GM21529 (cell line): ENCODE data around the gene OR56A1.
"Not testable (repeated sequence)": the region's sequence is repeated elsewhere in the genome, so short reads cannot be mapped to it uniquely, and the experiment has no call there.

Experiments used
- ATAC-seq: cut with Tn5 transposase; IDR thresholded peaks from one replicate; pipeline ENCODE4 v1.9.1; 2021; ENCODE audit not compliant: unreplicated experiment

The OR56A1 gene, protein sequence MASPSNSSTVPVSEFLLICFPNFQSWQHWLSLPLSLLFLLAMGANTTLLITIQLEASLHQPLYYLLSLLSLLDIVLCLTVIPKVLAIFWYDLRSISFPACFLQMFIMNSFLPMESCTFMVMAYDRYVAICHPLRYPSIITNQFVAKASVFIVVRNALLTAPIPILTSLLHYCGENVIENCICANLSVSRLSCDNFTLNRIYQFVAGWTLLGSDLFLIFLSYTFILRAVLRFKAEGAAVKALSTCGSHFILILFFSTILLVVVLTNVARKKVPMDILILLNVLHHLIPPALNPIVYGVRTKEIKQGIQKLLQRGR

DNA sequence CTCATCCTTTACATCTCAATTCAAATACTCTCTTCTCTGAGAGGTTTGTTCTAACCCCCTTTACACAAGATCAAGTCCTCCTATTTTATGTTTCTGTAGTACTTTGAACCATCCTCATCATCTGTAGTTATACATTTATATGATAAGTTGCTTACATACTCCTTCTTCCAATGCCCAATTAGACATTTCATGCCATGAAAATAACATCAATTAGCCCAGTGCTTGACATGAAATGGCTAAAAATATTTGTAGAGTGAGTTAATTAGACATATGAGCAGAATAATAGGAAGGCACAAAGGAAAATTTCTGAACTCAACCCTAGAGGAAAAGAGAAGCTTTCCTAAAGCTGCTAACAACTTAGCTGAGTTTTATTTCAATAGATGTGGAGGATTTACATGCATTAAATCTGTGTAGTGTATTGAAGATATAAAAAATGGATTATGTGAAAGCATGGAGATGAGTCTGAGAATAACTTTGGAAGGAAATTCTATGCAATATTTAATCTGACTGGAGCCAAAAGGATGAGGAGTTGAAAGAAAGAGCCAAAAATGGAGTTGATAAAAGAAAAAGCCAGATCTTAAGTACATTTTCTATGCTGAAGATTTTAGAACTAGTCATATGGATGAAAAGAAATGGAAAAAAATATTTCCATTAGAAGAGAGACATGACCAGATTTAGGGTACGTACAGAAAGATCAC, at the start of gene OR56A1:
TSS of gene OR56A1 (minus strand) at position 51 of the 698 bp plus-strand sequence. CDS start 3,066 bp downstream, outside the sequence.
- ATAC-seq, result no peak

DNA sequence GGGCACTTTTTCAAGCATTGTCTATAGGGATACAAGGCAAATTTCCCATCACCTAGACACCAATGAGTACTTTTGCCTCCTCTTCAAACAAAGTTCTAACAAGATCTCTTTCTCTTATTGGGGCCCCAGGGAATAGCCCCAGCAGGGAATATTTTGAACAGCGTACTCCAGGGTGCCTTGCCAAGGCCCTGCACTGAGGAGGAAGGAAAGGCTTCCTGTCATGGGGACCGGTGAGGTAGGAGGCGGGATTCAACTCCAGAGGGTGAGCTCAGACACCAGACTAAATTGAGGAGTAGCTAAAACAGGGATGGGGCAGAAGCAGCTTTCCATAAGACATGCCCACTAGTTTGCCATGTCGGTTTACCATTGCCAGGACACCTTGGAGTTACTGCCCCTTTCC, 48.9 kb upstream of the OR56A1 start:
- ATAC-seq, result no peak

DNA sequence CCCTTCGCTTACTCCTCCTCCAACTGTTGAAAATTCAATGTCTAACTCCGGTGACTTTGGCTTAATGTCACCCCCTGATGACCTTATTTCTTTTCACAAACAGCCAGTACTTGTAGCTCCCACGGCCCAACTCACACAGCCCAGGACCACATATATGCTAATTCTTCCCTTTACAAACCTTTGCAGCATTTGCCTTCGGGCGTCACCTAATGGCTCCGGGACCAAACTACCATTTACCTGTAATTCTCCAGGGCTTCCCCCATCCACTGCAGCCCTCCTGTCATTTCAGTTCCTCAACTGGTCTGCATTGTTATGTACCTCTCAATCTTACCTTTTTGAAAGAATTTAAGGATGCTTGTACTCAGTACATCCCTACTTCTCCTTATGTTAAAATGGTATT, 47.2 kb upstream of the OR56A1 start:
- no peak for ATAC-seq

DNA sequence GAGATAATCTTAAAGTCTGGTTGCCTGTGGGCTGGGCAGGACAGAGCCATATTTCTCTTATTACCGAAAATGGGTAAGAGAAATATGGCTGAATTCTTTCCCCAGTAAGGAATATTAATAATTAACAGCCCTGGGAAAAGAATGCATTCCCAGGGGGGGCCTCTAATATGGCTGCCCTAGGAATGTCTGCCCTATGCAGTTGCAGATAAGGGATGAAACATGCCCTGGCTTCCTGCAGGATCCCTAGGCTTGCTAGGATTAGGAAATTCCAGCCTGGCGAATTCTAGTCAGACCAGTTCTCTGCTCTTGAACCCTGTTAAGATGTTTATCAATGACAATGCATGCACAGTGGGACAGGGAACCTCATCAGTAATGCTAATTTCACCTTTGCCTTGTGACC, 45.9 kb upstream of the OR56A1 start:
- ATAC-seq, result not testable (repeated sequence)

DNA sequence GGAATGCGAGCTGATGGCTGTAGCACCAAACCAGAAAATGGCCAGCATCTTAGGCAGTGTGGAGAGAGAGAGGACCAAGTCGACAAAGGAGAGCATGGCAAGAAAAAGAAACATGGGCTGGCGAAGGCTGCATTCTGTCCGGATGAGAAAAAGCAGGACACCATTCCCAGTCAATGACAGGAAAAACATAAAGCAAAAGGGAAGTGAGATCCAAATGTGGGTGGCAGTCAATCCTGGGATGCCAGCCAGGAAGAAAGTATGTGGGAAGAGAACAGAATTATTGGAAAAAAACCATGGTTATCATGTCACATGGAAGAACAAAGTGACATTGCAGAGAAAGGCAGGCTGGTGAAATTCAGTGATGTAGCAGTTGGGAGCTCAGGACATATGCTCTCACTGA, 36.9 kb upstream of the OR56A1 start:
- no peak for ATAC-seq

DNA sequence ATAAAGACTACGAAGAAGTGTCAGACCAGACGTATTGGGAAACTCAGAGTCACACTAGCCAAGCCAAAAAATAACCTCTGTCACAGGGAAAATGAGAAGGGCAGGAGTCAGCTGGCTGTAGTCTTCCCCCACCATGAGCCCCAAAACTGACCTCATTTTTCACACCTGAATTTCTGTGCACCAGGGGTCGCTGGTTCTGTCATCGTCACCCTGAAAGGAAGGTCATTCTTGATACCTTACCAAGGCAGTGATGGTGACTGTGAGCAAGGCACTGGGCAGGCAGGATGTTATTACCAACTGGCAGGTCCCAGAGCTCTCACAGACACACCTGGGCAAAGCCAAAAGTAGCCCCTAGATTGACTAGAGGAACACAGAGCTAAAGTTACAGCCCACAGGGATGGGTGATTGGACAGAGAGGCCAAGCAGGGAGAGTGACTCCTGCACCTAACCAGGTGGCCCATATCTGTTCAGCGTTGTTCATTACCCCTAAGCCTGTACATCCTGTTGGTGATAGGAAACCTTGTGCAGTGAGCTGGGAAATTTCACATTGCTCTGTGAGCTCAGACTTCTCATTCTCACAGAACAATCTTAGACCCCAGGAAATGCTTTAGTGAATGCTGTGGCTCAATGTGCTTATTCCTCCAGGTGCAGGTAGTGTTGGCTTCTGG, 32.3 kb upstream of the OR56A1 start:
- peak; percentile 49 for ATAC-seq

DNA sequence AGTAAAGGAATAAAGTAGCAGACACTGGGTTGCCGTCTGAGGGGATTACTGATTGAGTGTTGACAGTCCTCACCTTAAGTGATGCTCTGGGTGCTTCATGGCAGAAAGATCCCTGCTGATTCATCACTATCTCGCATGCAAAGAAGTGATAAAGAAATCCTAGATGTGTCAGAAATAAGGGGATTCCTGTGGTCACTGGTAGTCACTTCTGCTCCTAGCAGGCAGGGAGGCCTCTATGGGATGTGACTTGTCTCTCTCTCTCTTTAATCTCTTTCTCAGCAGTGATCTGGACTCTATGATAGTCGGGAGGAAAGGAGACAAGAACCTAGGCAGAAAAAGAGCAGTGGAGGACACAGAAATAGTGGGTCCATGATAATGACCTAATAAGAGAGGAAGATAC, 30.9 kb upstream of the OR56A1 start:
- ATAC-seq, result no peak

DNA sequence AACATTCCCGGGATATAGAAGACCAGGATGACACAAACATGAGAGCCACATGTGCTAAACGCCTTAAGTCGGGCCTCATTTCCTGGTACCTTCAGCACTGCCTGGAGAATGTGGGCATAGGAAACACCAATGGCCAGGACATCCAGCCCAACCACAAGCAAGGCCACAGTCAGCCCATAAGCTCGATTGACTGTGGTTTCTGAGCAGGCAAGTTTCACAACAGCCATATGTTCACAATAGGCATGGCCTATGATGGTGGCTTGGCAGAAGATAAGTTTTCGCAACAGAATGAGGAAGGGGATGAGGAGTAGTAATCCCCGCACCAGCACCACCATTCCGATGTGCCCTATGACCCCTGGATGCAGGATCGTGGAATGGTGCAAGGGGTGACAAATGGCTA, 26.9 kb upstream of the OR56A1 start:
- no peak for ATAC-seq

DNA sequence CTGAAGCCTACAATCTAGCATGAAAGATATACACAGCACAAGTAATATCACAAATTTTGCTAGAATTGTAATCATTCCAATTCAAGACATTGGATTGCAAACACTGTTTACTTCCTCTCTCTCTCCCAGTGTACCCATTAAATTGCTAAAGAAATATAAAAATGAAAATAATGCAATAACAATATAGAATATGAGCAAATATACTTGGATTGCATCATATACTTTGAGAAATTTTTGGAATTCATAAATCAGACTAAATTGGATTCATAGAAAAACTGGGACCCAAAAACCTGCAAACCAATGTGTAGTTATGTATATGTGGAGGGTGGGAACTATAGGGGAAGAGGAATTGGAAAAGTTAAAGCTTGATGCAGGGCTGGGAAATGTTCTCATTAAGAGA, 25.0 kb upstream of the OR56A1 start:
- no peak for ATAC-seq

DNA sequence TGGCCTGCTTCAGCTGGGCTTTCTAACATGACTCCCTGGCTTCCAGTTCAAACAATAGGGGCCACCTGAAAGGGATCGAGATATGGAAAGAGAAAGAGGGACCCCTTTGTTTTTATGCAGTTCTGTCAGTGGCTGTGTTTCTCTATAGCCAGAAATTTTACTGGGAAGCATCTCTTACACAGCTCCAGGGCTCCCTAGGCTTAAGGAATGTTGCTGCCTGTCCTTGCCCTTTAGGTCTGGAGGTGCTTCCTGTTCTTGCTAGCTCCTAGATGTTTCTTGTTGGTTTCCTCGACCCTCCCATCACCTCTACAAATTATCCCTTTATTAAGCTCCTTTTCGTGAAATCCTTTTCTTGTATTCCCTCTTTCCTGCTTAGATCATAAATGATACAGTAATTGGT, 21.8 kb upstream of the OR56A1 start:
- no peak for ATAC-seq

DNA sequence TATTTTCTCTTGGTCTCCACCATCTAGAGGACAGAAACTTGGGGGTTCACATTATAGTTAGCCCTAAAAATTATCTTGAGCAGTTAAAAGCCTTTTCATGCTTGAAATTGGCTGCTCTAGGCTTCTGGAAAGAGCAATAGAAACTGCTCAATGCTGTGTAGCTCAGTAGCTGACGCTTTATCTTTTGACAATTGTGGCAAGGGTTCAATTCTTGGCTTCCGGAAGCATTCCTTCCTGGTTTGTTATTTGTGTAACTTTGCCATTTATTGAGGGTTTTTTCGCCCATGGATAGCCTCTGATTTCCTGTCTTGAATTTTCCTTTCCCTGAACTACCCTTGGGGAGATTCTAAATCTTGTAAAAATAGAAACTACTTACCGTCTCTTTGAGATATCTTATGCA, 10.3 kb upstream of the OR56A1 start:
- ATAC-seq, result no peak

DNA sequence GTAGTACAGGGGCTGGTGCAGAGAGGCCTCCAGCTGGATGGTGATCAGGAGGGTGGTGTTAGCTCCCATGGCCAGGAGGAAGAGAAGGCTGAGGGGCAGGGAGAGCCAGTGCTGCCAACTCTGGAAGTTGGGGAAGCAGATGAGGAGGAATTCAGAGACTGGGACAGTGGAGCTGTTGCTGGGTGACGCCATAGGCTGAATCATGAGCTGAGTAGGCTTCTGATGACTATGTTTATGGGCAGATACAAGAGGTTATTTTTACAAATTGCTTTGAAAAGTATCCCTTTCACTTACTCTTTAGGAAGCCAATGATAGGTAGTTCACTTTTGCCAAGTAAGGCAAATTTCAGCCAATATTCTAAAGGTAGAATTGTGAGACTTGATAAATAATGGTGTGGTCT, 3.1 kb downstream of the OR56A1 start:
- no peak for ATAC-seq

DNA sequence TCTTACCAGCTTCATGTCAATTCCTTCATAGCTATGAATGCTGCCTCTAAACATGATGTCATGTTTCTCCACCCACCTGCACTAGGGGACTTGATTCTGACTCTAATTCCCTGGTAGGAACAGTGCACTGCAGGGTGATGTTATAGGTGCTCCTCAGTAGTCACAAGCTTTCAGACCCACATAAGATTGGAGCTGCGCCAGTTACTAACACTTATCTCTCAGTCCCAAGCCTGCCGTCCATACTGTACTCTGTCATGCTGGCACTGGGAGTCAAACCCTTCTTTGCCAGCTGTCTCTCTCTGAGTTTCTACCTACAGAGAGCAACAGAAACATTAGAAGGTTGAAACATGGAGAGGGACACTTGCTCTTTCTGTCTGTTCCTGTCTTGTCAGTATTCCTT, 5.5 kb downstream of the OR56A1 start:
- ATAC-seq, result no peak

DNA sequence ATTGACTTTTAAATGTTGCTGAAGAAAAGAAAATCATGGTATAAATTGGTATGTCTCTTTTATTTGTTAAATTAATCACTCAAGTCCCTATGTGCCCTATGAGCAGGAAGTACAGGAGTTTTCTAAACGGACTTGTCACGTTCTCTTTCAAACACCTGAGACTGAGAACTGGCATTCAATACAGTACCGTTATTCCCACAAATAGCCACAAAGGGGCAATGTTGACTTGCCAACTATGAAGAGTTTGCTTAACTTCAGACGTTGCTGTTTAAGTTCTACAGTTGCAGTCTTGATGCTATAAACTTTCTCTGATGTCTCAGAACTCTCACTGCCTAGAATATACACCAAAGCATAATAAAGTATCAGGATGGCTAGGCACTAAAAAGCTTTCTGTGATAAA, 7.6 kb downstream of the OR56A1 start:
- ATAC-seq, result no peak

DNA sequence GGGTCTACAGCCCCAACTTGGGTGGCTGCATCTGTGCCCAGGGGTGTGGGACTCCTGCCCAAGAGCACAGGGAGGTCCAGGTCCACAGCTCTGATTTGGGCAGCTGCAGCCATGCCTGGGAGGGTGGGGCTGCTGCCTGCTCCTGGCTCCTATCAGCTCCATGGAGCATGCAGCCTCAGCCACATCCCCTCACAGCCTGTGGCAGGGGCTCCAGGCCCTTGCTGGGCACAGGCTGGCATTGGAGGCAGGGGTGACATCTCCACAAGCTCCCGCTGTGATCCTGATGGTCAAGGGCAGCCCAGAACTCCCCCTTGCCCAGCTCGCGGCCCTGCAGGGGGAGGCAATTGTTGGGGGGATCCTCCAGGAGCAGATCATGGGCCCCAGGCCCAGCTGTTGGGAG, 17.5 kb downstream of the OR56A1 start:
- ATAC-seq, result no peak

DNA sequence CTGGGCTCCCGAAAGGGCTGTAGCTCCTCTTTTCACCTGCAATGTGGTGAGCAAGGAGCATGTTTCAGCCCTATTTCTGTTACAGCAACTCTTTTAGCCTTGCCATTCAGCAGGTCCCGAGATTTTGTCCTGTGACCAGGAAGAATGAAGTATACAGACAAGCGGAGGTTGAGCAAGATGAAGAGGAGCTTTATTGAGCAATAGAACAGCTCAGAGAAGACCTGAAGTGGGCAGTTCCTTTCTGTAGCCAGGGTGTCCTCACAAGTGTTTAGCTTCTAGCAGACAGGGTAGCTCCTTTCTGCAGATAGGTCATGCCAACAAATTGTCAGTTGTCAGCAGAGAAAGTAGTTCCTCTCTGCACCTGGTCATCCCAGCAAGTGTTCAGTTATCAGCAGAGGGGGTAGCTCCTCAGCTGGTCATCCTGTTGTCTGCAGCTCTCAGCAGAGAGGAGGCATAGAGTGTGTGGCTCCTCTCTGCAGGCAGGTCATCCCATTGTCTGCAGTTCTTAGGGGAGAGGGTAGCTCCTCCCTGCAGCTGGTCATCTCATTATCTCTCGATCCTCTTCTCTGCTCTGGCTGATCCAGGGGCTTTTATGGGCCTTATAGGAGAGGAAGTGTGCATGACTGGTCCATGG, 18.4 kb downstream of the OR56A1 start:
- ATAC-seq, result no peak

DNA sequence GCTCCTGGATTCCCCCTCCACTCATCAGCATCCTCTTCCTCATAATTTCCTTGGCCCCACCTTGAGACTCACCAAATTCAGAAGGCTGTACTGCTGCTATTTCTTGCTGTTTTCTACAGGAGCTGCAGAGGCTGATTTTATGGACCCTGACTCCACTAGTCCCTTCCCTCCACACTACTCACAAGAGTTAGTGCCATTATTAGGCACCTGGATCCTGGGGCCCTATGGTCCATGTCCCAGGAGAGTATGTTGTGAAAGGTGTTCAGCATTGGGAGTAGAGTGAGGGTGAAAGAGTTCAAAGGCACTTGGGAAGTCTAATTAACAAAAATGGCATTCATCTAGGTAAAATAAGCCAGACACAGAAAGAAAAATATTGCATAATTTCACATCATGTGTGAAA, 23.7 kb downstream of the OR56A1 start, which contains the start of gene OR56A4:
TSS of gene OR56A4 (minus strand) at position 101 of the 400 bp plus-strand sequence. CDS start 3,954 bp downstream, outside the sequence.
- ATAC-seq, result no peak

DNA sequence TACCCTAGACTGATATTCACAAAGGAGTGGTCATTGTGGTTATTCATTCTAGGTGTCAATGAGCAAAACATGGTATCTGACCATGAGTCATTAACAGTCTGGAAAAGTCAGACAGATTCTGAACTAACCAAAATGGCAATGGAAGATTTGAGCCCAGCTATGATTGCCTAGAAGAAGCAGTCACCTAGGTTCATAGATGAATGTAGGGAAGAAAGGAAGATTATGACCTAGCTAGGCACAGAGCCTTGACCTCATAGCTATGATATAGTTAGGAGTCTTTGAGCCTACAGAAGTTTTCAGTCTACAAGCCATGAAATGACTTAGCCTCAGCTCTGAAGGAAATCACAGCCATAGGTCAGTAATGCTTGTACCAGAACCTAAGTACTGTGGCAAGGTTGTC, 24.2 kb downstream of the OR56A1 start:
- no peak for ATAC-seq

DNA sequence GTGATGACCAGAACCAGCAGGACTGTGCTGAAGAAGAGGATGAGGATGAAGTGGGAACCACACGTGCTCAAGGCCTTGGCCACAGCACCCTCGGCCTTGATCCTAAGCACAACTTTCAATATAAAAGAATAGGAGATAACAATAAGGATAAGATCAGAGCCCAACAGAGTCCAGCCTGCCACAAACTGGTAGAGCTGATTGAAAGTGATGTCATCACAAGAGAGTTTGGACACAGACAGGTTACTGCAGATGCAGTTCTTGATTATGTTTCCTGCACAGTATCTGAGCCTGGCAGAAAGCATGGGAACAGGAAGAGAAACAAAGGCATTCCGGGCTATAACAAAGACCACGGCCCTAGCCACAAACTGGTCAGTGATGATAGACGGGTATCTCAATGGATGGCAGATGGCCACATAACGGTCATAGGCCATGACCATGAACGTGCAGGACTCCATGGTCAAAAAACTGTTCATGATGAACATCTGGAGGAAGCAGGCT, 28.3 kb downstream of the OR56A1 start:
- ATAC-seq, result no peak

DNA sequence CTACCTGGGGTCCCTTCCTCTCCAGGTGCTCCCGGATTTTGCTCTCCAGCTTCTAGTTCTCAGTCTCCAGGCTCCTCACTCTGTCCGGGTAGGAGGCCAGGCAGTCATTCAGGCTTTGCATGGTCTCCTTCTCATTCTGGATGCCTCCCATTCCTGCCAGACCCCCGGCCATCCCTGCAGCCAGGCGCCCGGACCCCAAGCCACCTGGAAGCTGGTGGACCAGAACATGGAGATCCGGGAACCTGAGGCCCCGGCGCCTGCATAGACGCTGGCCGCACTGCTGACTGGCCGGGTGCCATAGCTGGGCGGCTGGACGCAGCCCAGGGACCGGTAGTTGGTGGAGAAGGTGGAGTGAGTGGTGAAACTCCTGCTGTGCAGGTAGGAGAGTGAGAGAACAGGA, 35.8 kb downstream of the OR56A1 start:
- no peak for ATAC-seq

DNA sequence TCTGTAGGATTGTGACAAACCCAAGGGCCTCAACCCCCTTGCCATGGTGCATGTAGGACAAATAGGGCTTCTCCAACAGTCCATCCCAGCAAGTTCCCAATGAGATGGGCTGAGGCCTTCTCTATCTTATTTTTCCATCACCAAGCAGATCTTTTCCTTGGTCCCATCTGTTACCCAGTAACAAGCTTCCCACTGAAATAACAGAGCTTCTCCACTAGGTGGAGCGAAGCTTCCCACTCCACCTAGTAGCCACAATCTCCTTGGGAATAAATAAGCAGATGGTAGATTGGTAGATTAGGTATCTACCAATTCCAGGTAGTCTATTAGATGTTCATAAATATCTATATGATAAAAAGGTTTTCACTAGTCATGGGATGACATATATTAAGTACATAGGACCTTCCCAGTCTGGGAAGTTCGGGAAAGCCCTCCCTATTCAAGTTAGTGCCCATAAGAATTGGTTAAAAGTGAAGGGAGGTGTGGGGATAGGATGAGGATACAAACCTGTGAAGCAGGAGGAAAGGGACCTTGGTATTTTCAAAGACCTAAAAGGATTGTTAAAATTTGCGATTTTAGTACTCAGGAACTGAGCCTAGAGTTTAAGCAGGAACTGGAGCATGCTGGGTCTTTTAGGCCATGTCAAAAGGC, 37.8 kb downstream of the OR56A1 start:
- ATAC-seq, result peak; percentile 57
